NCI-H82 treated with DMSO at 0.1 percent for 48 hours (cell line): ENCODE data around the gene E2F4.

Experiments used
- DNase-seq: peaks from one replicate; lab custom pipeline; 2025; ENCODE audit not compliant: unreplicated experiment; lab: John Stamatoyannopoulos, UW

E2F4 gene

GRCh38 chr16:67190448-67191399, 1.2 kb upstream of the E2F4 start:
- no peak for DNase-seq

GRCh38 chr16:67191411-67191994, 452 bp upstream of the E2F4 start:
- no peak for DNase-seq

GRCh38 chr16:67192781-67193361, 916 bp downstream of the E2F4 start:
- DNase-seq, result no peak

- no peak for DNase-seq
Measured at GRCh38 chr16:67193536-67193935, 1.6 kb downstream of the E2F4 start.

- DNase-seq, result no peak
Measured at GRCh38 chr16:67194260-67194659, 2.3 kb downstream of the E2F4 start.

- no peak for DNase-seq
Measured at GRCh38 chr16:67195676-67196075, 3.7 kb downstream of the E2F4 start.

- DNase-seq, result no peak
Measured at GRCh38 chr16:67196881-67197280, 4.9 kb downstream of the E2F4 start.

- DNase-seq, result no peak
Measured at GRCh38 chr16:67197704-67198103, 5.7 kb downstream of the E2F4 start.

- DNase-seq, result no peak
Measured at GRCh38 chr16:67198238-67198734, 6.3 kb downstream of the E2F4 start.

GRCh38 chr16:67199011-67199807, 7.3 kb downstream of the E2F4 start, which contains the start of gene ELMO3:
Gene ELMO3 (plus strand): TSS chr16:67199131. CDS start chr16:67199327, 196 bp downstream.
- no peak for DNase-seq

GRCh38 chr16:67199808-67200198, 7.8 kb downstream of the E2F4 start:
- no peak for DNase-seq

GRCh38 chr16:67200491-67200890, 8.5 kb downstream of the E2F4 start:
- DNase-seq, result no peak

- no peak for DNase-seq
Measured at GRCh38 chr16:67201411-67202345, 9.7 kb downstream of the E2F4 start.

GRCh38 chr16:67202426-67202825, 10.5 kb downstream of the E2F4 start:
- no peak for DNase-seq

GRCh38 chr16:67202956-67203493, 11.1 kb downstream of the E2F4 start:
- DNase-seq, result no peak

GRCh38 chr16:67204076-67204475, 12.1 kb downstream of the E2F4 start:
- no peak for DNase-seq

GRCh38 chr16:67206129-67206837, 14.3 kb downstream of the E2F4 start:
- no peak for DNase-seq

- no peak for DNase-seq
Measured at GRCh38 chr16:67206838-67207248, 14.9 kb downstream of the E2F4 start.
